ENCODE measurements around the gene KIF26B.

Gene KIF26B

GRCh38 chr1:245260883-245261282, 106.1 kb downstream of the KIF26B start:
- TF ChIP-seq CTCF (conservative IDR thresholded peaks at IDR 0.05; ENCODE audit: low read depth, low read length), result no peak
- H3K4me3 ChIP-seq (ENCODE audit: low read depth, low read length), result no peak overlapping the region
- no peak for DNase-seq (ENCODE audit: low read depth)

DNA sequence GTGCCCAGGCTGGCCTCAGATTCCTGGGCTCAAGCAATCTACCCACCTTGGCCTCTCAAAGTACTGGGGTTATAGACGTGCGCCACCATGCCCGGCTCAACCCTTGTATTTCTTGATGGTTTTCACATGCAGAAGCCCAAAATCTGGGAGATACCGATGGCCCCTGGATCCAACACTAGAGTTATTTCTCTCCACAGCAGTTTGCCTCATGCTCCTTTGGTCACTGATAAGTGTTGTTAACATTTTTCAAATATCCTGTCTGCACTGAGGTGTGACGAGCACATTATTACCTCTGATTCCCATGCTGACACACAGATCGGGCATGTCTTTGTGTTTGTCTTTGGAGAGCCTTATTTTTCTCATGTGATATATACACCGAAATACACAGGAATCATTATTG, 107.0 kb downstream of the KIF26B start:
- H3K4me3 ChIP-seq (ENCODE audit: low read depth, low read length), result no peak overlapping the region
- no peak for TF ChIP-seq CTCF (conservative IDR thresholded peaks at IDR 0.05; ENCODE audit: low read depth, low read length)
- DNase-seq (ENCODE audit: low read depth), result no peak

GRCh38 chr1:245263529-245264095, 108.8 kb downstream of the KIF26B start:
- TF ChIP-seq CTCF (conservative IDR thresholded peaks at IDR 0.05; ENCODE audit: low read depth, low read length), result no peak
- no peak for DNase-seq (ENCODE audit: low read depth)
- no peak overlapping the region for H3K4me3 ChIP-seq (ENCODE audit: low read depth, low read length)

- no peak for TF ChIP-seq CTCF (conservative IDR thresholded peaks at IDR 0.05; ENCODE audit: low read depth, low read length)
- H3K4me3 ChIP-seq (ENCODE audit: low read depth, low read length), result no peak overlapping the region
- no peak for DNase-seq (ENCODE audit: low read depth)
These were observed 109.4 kb downstream of the KIF26B start for GRCh38 chr1:245264226-245264625.

DNA sequence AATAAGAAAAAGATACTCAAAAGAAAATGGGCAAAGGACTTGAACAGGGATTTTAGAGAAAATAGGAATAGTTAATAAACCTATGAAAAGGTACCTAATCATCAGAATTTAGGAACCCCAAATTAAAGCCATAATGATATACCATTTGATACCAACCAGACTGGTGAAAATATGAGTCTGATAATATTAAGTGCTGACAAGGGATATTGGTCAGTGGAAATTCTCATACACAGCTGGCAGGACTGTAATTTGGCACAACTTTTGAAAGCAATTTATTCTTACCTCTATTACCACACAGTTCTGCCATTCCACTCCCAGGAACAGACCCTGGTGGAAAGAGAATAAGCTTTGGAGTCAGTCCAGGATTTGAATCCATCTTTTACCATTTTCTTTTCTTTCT, 111.3 kb downstream of the KIF26B start:
- TF ChIP-seq CTCF (conservative IDR thresholded peaks at IDR 0.05; ENCODE audit: low read depth, low read length), result no peak
- H3K4me3 ChIP-seq (ENCODE audit: low read depth, low read length), result no peak overlapping the region
- DNase-seq (ENCODE audit: low read depth), result no peak

- H3K4me3 ChIP-seq (ENCODE audit: low read depth, low read length), result no peak overlapping the region
- DNase-seq (ENCODE audit: low read depth), result no peak
- no peak for TF ChIP-seq CTCF (conservative IDR thresholded peaks at IDR 0.05; ENCODE audit: low read depth, low read length)
These were observed 115.3 kb downstream of the KIF26B start for GRCh38 chr1:245270063-245270462.

DNA sequence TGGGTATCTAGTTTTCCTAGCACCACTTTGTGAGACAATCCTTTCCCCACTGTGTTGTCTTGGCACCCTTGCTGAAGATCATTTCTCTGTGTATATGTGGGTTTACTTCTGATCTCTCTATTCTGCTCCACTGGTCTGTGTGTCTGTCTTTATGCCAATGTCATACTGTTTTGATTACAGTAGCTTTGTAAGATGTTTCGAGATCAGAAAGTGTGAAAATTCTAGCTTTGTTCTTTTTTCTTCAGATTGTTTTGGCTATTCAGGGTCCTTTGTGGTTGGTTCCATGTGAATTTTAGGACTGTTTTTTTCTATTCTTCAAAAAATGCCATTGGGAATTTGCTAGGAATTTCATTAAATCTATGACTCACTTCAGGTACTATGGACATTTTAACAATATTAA, 116.2 kb downstream of the KIF26B start:
- no peak for DNase-seq (ENCODE audit: low read depth)
- TF ChIP-seq CTCF (conservative IDR thresholded peaks at IDR 0.05; ENCODE audit: low read depth, low read length), result no peak
- no peak overlapping the region for H3K4me3 ChIP-seq (ENCODE audit: low read depth, low read length)
